ENCODE measurements around the gene DDR2. TPM values are rescaled to one million over a fixed set of nuclear protein-coding genes. Genes with fewer than 3 reads are reported as not detected.

Gene DDR2
- total and polyA plus RNA-seq, 2 donors from 2014 or later, result 3.9 to 19.8 TPM

- no peak overlapping the region for H3K27ac ChIP-seq (ENCODE audit: low read depth in 2 of 2, low read length in 2 of 2)
- no peak overlapping the region for H3K9ac ChIP-seq (ENCODE audit: low read length in 3 of 3)
- H3K36me3 ChIP-seq (ENCODE audit: control insufficient read depth in 2 of 3, insufficient read depth in 3 of 3, low read length in 3 of 3), result no peaks in the 10 kb centered on the region
- no peaks in the 10 kb centered on the region for H3K27me3 ChIP-seq (ENCODE audit: control insufficient read depth, insufficient read depth, low read length)
- TF ChIP-seq, protein P1, sequence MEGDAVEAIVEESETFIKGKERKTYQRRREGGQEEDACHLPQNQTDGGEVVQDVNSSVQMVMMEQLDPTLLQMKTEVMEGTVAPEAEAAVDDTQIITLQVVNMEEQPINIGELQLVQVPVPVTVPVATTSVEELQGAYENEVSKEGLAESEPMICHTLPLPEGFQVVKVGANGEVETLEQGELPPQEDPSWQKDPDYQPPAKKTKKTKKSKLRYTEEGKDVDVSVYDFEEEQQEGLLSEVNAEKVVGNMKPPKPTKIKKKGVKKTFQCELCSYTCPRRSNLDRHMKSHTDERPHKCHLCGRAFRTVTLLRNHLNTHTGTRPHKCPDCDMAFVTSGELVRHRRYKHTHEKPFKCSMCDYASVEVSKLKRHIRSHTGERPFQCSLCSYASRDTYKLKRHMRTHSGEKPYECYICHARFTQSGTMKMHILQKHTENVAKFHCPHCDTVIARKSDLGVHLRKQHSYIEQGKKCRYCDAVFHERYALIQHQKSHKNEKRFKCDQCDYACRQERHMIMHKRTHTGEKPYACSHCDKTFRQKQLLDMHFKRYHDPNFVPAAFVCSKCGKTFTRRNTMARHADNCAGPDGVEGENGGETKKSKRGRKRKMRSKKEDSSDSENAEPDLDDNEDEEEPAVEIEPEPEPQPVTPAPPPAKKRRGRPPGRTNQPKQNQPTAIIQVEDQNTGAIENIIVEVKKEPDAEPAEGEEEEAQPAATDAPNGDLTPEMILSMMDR (IDR thresholded peaks at IDR 0.05; ENCODE audit: borderline replicate concordance, extremely low read depth, insufficient read depth), result no peak
- no peak for FAIRE-seq
- no peak overlapping the region for H3K4me3 ChIP-seq (ENCODE audit: low read length in 3 of 3)
- no peaks in the 10 kb centered on the region for H3K9me3 ChIP-seq (ENCODE audit: control insufficient read depth in 2 of 3, insufficient read depth in 1 of 3, low read length in 3 of 3)
- intact Hi-C loops (cut with DNase I), result no loop called here
- no peak for DNase-seq
- H3K4me1 ChIP-seq (ENCODE audit: control insufficient read depth in 2 of 3, insufficient read depth in 2 of 3, low read depth in 1 of 3, low read length in 3 of 3), result peaks cover 4 to 11% (median 8%) of the 10 kb centered on the region in 3 donors
These were observed 67.1 kb downstream of the DDR2 start for GRCh38 chr1:162699366-162699765.

- Histone ChIP-seq H3K36me3 (ENCODE audit: control insufficient read depth in 2 of 3, insufficient read depth in 3 of 3, low read length in 3 of 3) (no peaks in the 10 kb centered on the region), H3K9ac (ENCODE audit: low read length in 3 of 3) (no peak overlapping the region), H3K27ac (ENCODE audit: low read depth in 2 of 2, low read length in 2 of 2) (no peak overlapping the region), H3K27me3 (ENCODE audit: control insufficient read depth, insufficient read depth, low read length) (no peaks in the 10 kb centered on the region), H3K4me3 (ENCODE audit: low read length in 3 of 3) (no peak overlapping the region), H3K9me3 (ENCODE audit: control insufficient read depth in 2 of 3, insufficient read depth in 1 of 3, low read length in 3 of 3) (no peaks in the 10 kb centered on the region), H3K4me1 (ENCODE audit: control insufficient read depth in 2 of 3, insufficient read depth in 2 of 3, low read depth in 1 of 3, low read length in 3 of 3) (peaks cover 5 to 11% (median 8%) of the 10 kb centered on the region in 3 donors)
- FAIRE-seq (no peak), DNase-seq (no peak)
- intact Hi-C loops (cut with DNase I), result no loop called here
- TF ChIP-seq, protein P1 (IDR thresholded peaks at IDR 0.05; ENCODE audit: borderline replicate concordance, extremely low read depth, insufficient read depth), result no peak
These were observed 67.9 kb downstream of the DDR2 start for GRCh38 chr1:162700131-162700530.

DNA sequence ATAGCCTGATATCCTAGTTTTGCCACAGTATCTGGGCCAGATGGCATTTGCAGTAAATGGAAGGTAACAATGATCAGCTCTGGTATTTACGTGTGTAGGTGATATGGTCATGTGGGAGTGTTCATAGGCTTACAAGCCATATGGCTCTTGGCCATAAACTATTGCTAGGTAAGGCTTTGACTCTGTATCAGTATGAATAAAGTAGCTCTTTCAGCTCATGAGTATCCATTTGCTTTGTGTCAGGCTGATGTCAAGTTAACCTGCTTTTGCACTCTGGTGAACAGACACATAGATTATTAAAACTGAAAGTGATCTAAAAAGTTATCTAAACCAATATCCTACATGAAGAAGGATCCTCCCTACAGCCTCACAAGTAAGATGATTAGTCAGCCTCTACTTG, 69.0 kb downstream of the DDR2 start:
- H3K36me3 ChIP-seq (ENCODE audit: control insufficient read depth in 2 of 3, insufficient read depth in 3 of 3, low read length in 3 of 3), result no peaks in the 10 kb centered on the region
- no peaks in the 10 kb centered on the region for H3K9me3 ChIP-seq (ENCODE audit: control insufficient read depth in 2 of 3, insufficient read depth in 1 of 3, low read length in 3 of 3)
- no peak for FAIRE-seq
- H3K4me3 ChIP-seq (ENCODE audit: low read length in 3 of 3), result no peak overlapping the region
- no peak overlapping the region for H3K27ac ChIP-seq (ENCODE audit: low read depth in 2 of 2, low read length in 2 of 2)
- DNase-seq, result no peak
- peaks cover 5 to 9% (median 7%) of the 10 kb centered on the region in 3 donors for H3K4me1 ChIP-seq (ENCODE audit: control insufficient read depth in 2 of 3, insufficient read depth in 2 of 3, low read depth in 1 of 3, low read length in 3 of 3)
- intact Hi-C loops (cut with DNase I), result no loop called here
- H3K27me3 ChIP-seq (ENCODE audit: control insufficient read depth, insufficient read depth, low read length), result no peaks in the 10 kb centered on the region
- no peak overlapping the region for H3K9ac ChIP-seq (ENCODE audit: low read length in 3 of 3)
- TF ChIP-seq, protein P1 (IDR thresholded peaks at IDR 0.05; ENCODE audit: borderline replicate concordance, extremely low read depth, insufficient read depth), result no peak

DNA sequence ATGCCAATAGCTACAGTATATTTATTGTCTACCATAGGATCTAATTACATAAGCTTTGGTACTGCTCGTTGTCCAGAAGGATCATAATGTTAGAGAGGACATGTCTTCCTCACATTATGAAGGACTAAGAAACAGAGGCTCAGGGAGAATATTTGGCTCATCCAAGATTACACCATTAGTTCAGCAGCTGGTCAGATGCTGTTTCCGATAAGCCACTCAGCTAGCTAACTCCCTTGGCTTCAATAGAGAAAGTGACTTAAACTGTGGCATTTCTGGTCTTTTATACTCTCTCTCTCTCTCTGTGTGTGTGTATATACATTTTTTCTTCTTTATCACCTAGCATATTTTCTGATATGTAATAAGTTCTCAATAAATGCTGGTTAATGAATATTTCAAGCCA, 70.4 kb downstream of the DDR2 start:
- H3K9ac ChIP-seq (ENCODE audit: low read length in 3 of 3), result no peak overlapping the region
- no peak overlapping the region for H3K27ac ChIP-seq (ENCODE audit: low read depth in 2 of 2, low read length in 2 of 2)
- no peaks in the 10 kb centered on the region for H3K36me3 ChIP-seq (ENCODE audit: control insufficient read depth in 2 of 3, insufficient read depth in 3 of 3, low read length in 3 of 3)
- no peaks in the 10 kb centered on the region for H3K27me3 ChIP-seq (ENCODE audit: control insufficient read depth, insufficient read depth, low read length)
- H3K4me1 ChIP-seq (ENCODE audit: control insufficient read depth in 2 of 3, insufficient read depth in 2 of 3, low read depth in 1 of 3, low read length in 3 of 3), result peaks cover 3 to 5% (median 3%) of the 10 kb centered on the region in 3 donors
- FAIRE-seq (no peak), DNase-seq (no peak)
- H3K4me3 ChIP-seq (ENCODE audit: low read length in 3 of 3), result no peak overlapping the region
- intact Hi-C loops (cut with DNase I), result no loop called here
- TF ChIP-seq, protein P1 (IDR thresholded peaks at IDR 0.05; ENCODE audit: borderline replicate concordance, extremely low read depth, insufficient read depth), result no peak
- H3K9me3 ChIP-seq (ENCODE audit: control insufficient read depth in 2 of 3, insufficient read depth in 1 of 3, low read length in 3 of 3), result no peaks in the 10 kb centered on the region
